Hematopoietic multipotent progenitor cell treated with erythropoietin and hydrocortisone succinate and interleukin-3 and kit ligand, for 6 days (in vitro differentiated cells): Measurements from ENCODE around the gene RHOU.
"Not testable (repeated sequence)": the region's sequence is repeated elsewhere in the genome, so short reads cannot be mapped to it uniquely, and the experiment has no call there.

ENCODE experiments used
- DNase-seq: peaks from one replicate; pipeline ENCODE4 v3.0.0-alpha.2; 2015

Gene RHOU

GRCh38 chr1:228765168-228765946 is 30.1 kb downstream of the RHOU start:
- no peak for DNase-seq

DNA sequence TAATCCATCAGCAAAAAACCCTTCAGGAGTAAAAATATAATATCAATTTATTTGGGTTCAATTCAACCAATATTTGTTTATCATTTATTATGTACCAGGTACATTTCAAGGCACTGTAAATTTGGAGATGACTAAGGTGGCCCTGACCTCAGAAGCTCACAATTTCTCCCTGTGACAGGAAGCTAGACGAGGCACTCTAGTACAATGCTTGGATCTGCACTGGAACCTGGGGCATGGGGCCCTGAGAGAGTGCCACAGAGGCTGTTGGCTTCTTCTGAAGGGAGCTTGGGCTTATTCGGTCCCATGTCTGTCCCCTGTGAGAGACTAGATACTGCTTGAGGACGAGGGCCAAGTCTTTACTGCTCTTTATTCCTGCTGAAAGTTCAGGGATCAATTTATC is 31.5 kb downstream of the RHOU start:
- DNase-seq, result no peak

DNA sequence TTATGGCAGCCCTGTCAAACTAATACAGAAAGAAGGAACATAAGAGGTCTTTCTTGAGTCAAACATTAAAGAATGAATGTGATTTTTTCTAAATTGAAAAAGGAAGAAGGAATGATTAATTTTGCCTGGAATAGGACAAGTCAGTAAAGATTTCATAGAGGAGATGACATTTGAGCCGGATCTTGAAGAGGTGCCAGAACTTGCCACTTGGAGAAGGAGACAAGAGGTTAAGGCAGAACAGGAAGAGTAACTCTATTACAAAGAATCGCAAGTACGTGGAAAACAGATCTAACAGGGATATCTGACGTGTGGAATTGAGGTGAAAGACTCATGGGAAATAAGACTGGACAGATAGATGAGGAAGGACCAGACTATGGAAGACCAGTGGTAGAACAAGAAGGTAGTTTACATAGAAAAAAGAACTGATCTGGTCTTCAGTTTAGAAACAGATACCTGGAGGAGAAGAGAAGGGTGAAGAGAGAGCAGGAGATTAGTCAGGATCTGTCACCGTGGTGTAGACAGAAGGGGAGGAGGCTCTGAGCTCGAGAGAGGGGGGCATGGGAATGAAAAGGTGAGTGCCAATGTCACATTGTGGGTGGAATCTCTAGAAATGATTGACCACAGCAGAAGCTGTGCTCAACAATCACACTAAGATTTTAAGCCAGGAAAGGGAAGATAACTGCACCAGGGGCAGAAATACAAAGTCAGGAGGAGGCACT is 32.5 kb downstream of the RHOU start:
- DNase-seq, result no peak

DNA sequence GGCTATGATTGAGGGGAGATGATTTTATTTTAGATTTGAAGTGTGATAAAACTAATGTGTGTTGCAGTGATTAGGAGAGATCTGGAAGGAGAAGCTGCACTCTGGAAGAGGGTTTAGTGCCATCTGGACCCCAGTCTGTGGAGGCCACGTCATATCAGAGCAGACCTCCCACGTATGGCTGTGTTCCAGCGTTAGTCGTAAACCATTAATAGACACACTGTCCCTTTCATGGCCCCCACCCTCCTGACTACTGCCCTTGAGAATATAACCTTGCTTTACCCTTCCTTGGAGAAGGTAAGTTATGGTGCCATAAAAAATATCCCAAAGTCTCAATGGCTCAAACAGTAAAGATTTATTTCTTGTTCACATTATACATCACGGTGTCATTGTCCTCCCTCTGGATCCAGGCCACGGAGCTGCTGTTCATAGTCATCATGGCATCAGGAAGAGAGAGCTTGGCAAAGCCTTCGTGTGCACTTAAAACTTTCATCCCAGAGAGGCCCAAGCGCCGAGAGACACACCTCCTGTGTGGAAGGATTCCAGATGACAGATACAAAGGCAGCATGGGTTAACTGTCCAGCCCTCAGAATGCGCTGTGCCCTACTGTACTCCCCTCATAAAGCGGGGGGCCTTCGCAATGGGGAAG is 33.2 kb downstream of the RHOU start:
- no peak for DNase-seq

DNA sequence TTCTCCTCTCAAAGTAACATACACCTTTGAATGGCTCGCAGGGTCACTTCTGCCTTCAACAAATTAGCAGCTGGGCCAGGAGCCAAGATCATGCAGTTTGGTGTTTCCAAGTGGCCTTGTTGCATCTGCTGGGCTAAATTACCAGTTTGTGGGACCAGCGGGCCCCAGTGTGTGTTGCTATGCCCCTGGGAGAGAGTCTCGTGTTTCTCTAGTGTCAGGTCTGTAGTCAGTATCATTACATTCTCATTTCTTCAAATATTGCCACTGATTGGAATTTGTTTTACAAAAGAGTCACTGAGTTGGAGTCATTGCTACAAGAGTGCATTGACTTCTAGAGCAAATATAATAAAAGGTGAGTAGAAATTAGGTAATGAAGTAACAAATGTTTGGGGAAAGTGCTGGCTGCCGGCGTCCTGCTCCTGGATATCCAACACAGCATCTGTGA is 35.5 kb downstream of the RHOU start:
- no peak for DNase-seq

DNA sequence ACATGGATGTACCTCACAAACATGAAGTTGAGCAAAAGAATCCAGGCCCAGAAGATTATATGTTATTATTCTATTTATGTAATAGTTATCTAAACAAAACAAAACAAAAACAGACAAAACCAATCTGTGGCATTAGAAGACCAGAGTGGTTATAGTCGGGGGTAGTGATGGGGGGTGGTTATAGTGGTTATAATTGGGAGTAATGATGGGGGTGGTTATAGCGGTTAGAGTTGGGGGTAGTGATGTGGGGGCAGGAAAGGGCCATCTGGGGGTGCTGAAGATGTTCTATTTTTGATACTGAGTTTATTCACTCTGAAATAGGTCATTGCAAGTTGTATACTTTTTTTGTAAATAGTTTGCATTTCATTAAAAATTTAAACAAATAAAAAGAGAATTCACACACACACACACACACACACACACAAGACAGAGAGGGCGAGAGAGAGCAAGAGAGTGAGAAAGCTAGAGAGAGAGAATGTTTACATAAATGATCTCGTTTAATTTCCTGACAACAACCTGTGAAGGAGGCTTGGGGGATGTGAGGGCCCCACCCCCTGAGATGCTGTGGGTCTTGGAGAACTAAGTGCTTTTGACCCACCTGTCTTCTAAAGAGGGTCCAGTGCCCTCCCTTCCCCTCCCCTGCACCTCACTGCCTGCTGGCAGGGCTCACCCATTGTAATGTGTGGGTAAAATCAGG is 37.4 kb downstream of the RHOU start:
- no peak for DNase-seq

DNA sequence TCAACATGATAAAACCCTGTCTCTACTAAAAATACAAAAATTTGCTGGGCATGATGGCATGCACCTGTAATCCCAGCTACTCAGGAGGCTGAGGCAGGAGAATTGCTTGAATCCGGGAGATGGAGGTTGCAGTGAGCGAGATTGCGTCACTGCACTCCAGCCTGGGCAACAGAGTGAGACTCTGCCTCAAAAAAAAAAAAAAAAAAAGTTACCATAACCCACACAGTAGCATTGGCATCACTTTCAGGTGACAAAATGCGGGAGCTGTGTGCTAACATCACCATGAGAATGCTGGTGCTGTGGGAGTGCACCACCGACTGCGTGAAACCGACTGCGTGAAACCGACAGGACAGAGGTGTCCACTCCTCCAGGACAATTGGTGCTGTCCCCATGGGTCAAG is 40.7 kb downstream of the RHOU start:
- not testable (repeated sequence) for DNase-seq

- DNase-seq, result no peak
Measured at GRCh38 chr1:228776449-228776848, 41.2 kb downstream of the RHOU start.

- no peak for DNase-seq
Measured at GRCh38 chr1:228777236-228777635, 42.0 kb downstream of the RHOU start.

- DNase-seq, result no peak
Measured at GRCh38 chr1:228778026-228778425, 42.7 kb downstream of the RHOU start.

DNA sequence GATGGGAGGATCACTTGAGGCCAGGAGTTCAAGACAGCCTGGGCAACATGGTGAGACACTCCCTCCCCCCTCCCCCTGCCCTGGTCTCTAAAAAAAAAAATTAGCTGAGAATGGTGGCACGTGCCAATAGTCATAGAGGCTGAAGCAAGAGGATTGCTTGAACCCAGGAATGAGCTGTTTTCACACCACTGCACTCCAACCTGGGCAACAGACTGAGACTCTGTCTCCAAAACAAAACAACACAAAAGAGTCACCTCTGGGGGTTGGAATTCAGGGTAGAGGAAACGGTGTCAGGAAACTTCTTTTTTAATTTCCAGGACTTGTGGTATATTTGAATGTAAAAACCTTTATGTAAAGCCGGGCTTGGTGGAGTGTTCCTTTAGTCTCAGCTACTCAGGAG is 43.2 kb downstream of the RHOU start:
- no peak for DNase-seq

DNA sequence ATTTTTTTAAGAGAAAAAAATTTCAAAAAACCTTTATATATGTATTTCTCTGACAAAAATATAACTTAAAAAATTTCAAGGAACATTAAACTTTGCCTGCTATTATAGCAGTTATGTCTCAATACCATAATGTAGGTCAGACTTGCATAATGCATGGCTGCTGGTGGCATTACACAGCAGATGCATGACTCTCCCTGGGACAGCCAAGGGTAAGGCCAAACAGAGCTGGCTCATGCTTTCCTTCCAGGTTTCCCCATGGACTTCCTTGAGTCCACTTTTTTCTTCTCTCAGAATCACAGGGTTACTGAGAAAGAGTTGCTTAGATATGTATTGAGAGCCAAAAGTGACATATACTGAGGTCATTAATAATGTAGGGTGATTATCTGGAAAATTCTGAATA is 43.7 kb downstream of the RHOU start:
- peak; percentile 18 for DNase-seq

DNA sequence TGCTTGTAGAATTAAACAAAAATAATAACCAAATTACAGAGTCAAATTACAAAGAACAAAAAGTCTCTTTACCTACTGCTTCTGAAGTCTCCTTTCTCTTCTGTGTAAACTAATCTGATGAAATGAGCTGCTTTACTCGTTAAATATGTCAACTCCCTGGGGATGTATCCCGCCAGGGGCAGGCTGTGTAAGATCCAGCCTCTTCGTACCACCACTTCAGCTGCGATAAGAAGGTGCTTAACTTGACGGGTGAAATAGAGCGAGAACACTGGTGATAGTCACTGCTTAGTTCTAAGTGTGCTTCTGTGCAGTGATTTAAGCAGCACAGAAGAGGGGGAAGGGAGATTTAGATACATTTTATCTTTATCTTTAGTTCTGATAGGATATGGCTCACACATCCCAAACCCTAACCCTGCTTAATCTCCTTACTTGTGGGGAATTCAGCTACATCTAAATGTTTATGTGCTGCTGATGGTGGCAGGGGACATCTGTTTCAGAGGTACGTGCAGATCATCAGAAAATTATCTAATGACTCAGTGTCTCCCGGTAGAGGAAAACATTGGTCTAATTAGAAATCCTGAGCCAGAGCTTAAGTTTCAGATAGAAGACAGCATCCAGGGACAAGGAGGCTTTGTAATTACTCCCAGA is 46.0 kb downstream of the RHOU start:
- no peak for DNase-seq

- DNase-seq, result no peak
Measured at GRCh38 chr1:228781809-228782661, 46.8 kb downstream of the RHOU start.

- DNase-seq, result no peak
Measured at GRCh38 chr1:228782662-228783417, 47.6 kb downstream of the RHOU start.

DNA sequence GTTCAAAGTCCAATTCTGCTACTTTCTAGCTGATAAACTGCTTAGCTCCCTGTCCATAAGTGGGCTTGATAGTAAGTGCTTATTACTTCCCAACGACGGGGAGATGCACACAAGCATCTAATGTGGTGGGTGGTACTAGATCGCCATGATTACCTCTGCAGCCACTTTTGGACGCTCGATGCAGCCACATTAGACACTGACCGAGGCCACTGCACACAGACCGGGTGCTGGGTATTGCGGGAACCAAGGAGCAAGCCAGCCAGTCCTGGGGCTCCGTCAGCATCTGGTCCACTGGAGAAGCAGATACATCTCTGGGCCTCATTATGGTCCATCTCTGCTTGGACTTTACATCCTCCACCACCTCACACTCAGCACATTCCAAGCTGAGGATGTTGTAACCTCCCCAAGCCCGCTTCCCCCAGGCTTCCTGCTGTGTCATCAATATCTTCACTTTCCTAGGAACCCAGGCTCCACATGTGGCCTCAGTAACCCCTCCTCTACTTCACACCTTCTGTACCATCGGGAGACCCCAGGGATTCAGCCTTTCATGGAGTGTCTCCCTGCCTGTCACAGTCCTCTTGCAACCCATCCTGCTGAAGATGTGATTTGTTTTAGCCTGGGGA is 48.2 kb downstream of the RHOU start:
- DNase-seq, result no peak

DNA sequence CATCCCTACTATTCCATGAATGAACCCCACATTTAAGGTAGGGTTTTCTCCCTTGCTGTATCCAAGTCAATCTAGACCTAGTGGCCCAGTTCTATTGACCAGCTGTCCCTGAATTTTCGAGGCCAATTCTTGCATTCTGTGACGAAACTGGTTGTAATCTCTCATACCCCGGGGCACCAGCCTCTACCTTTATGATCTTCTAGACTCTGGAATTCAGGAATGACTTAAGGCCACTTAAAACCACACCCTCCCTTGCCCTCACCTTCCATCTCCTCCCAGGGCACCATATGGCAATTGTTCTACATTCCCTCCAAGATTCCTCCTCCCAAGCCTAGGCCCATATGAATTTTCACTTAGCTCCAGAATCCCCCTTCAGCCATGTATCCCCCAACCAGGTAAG is 48.9 kb downstream of the RHOU start:
- DNase-seq, result no peak

DNA sequence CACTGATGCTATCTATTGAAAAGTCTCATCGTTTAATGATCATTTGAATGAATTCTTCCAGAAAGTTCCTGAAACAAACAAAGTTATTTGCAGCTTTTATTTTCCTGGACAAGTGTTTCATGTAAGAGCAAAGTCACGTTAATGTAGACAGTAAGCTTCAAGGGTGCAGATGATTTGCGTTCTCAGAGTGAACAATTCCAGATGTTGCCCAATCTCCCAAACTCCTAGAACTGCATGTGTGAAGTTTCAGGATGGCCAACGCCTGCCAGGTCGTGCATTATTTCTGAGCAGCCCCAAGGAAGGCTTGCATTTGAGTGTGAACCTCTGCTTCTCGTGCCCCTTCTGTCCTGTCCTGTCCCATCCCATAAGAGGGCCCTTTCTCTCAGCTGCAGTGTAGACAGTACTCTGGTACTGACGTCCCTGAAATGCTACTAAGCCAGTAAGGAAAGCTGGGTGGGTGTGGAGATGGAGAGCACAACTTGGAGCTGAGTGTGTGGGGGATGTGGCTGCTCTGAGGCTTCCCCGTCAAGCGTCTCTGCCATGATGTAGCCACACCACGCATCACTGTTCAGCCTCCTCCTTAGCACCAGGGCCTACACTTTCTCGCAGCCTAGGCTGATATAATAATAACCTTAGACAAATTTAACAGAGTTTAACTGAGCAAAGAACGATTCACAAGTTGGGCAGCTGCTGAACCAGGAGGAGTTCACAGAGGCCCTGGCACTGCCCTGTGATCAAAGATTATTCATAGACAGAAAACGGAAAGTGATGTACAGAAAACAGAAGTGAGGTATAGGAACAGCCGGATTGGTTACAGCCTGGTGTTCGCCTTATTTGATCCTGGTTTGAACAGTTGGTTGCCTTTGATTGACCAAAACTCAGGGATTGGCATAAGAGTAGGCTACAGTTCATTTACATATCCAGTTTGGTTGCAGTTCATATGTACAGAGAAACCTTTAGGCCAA is 50.4 kb downstream of the RHOU start:
- no peak for DNase-seq
